Measurements from ENCODE around the gene RRAD. TPM values are rescaled to one million over a fixed set of nuclear protein-coding genes. Genes with fewer than 3 reads are reported as not detected.

RRAD gene
- total and polyA plus RNA-seq, 4 donors, result 0.14 to 0.61 (median 0.54) TPM

DNA sequence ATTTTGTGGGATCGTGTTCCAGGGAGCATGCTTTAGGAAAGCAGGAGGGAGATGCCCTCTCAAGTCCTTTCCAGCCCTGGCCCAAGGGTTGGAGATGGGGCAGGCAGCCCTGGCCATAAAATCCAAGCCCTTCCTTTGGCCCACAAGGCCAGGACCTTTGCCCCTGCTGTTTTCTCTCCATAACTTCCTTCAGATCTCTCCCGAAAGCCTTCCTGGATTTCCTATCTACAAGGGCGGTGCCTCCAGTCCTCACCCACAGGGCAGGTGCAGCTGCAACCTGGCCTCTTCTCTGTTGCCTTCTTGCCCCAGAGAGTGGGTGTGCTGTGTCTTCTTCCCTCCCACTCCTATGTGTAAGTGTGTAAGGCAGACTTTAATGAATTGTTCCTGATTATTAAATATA, 53.5 kb downstream of the RRAD start:
- no peak overlapping the region for H3K27ac ChIP-seq (ENCODE audit: low read depth in 1 of 2, low read length in 2 of 2)

More for the DNA sequence above, 53.5 kb downstream of the RRAD start:
- H3K4me3 ChIP-seq (ENCODE audit: low read depth in 1 of 3, low read length in 3 of 3), result no peak overlapping the region
- TF ChIP-seq GABPA (IDR thresholded peaks at IDR 0.05 in 1 of 2, conservative IDR thresholded peaks at IDR 0.05 in 1 of 2), result no peak
- TF ChIP-seq HNF4A (conservative IDR thresholded peaks at IDR 0.05), result no peak
- no peak for TF ChIP-seq HNF4G (IDR thresholded peaks at IDR 0.05)
- TF ChIP-seq, protein P1, sequence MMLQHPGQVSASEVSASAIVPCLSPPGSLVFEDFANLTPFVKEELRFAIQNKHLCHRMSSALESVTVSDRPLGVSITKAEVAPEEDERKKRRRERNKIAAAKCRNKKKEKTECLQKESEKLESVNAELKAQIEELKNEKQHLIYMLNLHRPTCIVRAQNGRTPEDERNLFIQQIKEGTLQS (IDR thresholded peaks at IDR 0.05), result no peak
- TF ChIP-seq, protein P2, sequence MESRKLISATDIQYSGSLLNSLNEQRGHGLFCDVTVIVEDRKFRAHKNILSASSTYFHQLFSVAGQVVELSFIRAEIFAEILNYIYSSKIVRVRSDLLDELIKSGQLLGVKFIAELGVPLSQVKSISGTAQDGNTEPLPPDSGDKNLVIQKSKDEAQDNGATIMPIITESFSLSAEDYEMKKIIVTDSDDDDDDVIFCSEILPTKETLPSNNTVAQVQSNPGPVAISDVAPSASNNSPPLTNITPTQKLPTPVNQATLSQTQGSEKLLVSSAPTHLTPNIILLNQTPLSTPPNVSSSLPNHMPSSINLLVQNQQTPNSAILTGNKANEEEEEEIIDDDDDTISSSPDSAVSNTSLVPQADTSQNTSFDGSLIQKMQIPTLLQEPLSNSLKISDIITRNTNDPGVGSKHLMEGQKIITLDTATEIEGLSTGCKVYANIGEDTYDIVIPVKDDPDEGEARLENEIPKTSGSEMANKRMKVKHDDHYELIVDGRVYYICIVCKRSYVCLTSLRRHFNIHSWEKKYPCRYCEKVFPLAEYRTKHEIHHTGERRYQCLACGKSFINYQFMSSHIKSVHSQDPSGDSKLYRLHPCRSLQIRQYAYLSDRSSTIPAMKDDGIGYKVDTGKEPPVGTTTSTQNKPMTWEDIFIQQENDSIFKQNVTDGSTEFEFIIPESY (IDR thresholded peaks at IDR 0.05), result no peak
- TF ChIP-seq, protein P3, sequence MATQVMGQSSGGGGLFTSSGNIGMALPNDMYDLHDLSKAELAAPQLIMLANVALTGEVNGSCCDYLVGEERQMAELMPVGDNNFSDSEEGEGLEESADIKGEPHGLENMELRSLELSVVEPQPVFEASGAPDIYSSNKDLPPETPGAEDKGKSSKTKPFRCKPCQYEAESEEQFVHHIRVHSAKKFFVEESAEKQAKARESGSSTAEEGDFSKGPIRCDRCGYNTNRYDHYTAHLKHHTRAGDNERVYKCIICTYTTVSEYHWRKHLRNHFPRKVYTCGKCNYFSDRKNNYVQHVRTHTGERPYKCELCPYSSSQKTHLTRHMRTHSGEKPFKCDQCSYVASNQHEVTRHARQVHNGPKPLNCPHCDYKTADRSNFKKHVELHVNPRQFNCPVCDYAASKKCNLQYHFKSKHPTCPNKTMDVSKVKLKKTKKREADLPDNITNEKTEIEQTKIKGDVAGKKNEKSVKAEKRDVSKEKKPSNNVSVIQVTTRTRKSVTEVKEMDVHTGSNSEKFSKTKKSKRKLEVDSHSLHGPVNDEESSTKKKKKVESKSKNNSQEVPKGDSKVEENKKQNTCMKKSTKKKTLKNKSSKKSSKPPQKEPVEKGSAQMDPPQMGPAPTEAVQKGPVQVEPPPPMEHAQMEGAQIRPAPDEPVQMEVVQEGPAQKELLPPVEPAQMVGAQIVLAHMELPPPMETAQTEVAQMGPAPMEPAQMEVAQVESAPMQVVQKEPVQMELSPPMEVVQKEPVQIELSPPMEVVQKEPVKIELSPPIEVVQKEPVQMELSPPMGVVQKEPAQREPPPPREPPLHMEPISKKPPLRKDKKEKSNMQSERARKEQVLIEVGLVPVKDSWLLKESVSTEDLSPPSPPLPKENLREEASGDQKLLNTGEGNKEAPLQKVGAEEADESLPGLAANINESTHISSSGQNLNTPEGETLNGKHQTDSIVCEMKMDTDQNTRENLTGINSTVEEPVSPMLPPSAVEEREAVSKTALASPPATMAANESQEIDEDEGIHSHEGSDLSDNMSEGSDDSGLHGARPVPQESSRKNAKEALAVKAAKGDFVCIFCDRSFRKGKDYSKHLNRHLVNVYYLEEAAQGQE (IDR thresholded peaks at IDR 0.05), result no peak
- no peak for TF ChIP-seq NR2F2 (IDR thresholded peaks at IDR 0.05)
- no peak for TF ChIP-seq RXRA (IDR thresholded peaks at IDR 0.05)
- TF ChIP-seq, protein P4, sequence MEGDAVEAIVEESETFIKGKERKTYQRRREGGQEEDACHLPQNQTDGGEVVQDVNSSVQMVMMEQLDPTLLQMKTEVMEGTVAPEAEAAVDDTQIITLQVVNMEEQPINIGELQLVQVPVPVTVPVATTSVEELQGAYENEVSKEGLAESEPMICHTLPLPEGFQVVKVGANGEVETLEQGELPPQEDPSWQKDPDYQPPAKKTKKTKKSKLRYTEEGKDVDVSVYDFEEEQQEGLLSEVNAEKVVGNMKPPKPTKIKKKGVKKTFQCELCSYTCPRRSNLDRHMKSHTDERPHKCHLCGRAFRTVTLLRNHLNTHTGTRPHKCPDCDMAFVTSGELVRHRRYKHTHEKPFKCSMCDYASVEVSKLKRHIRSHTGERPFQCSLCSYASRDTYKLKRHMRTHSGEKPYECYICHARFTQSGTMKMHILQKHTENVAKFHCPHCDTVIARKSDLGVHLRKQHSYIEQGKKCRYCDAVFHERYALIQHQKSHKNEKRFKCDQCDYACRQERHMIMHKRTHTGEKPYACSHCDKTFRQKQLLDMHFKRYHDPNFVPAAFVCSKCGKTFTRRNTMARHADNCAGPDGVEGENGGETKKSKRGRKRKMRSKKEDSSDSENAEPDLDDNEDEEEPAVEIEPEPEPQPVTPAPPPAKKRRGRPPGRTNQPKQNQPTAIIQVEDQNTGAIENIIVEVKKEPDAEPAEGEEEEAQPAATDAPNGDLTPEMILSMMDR (IDR thresholded peaks at IDR 0.05; ENCODE audit: low read depth, low read length, missing input control), result no peak
- TF ChIP-seq FOXA2 (IDR thresholded peaks at IDR 0.05), result no peak
- no peak for TF ChIP-seq SP1 (IDR thresholded peaks at IDR 0.05)
- H3K36me3 ChIP-seq (ENCODE audit: control insufficient read depth in 4 of 4, insufficient read depth in 3 of 4, low read depth in 1 of 4, low read length in 3 of 4), result no peaks in the 10 kb centered on the region
- no peak for DNase-seq (ENCODE audit: low spot score)
- H3K4me1 ChIP-seq (ENCODE audit: control insufficient read depth in 4 of 4, insufficient read depth in 4 of 4, low read length in 3 of 4), result peaks cover 0 to 9% (median 3%) of the 10 kb centered on the region in 4 donors
- no peak overlapping the region for H3K9ac ChIP-seq (ENCODE audit: low read depth in 1 of 2, low read length in 2 of 2)
- no peaks in the 10 kb centered on the region for H3K9me3 ChIP-seq (ENCODE audit: control insufficient read depth in 4 of 4, low read length in 3 of 4)
- WGBS, result 60% methylated on average over 3 of the region's 3 CpGs
- H3K27me3 ChIP-seq (ENCODE audit: control insufficient read depth in 4 of 4, insufficient read depth in 4 of 4, low read length in 3 of 4), result no peaks in the 10 kb centered on the region

Other genes with a start within 250 kb of the RRAD start
- gene CMTM4, start 228.8 kb downstream of the RRAD start, total RNA-seq, result 10 to 100 TPM in 1 of 2 donors, 1 to 10 TPM in 1; 8.1 to 19.7 TPM
- gene CMTM4, start 228.8 kb downstream of the RRAD start, polyA plus RNA-seq, result 1 to 10 TPM; 2.9 to 4.5 TPM
- gene DYNC1LI2, start 173.9 kb downstream of the RRAD start, total RNA-seq, result 100 to 1,000 TPM in 1 of 2 donors, 10 to 100 TPM in 1; 31.7 to 106 TPM
- 10 to 100 TPM; 14.2 to 38.5 TPM for gene DYNC1LI2, start 173.9 kb downstream of the RRAD start, polyA plus RNA-seq
- under 1 TPM in 1 of 2 donors, not detected in 1; 0.08 TPM for gene TERB1, start 124.0 kb downstream of the RRAD start, total RNA-seq
- under 1 TPM in 1 of 2 donors, not detected in 1; 0.17 TPM for gene TERB1, start 124.0 kb downstream of the RRAD start, polyA plus RNA-seq
- 10 to 100 TPM; 24.1 to 26.4 TPM for gene NAE1, start 94.6 kb downstream of the RRAD start, total RNA-seq
- 10 to 100 TPM; 12.3 to 23.8 TPM for gene NAE1, start 94.6 kb downstream of the RRAD start, polyA plus RNA-seq
- gene CA7, start 81.1 kb downstream of the RRAD start, total RNA-seq, result not detected
- not detected for gene CA7, start 81.1 kb downstream of the RRAD start, polyA plus RNA-seq
- 1 to 10 TPM; 7.8 to 9.4 TPM for gene PDP2, start 45.0 kb downstream of the RRAD start, total RNA-seq
- 1 to 10 TPM; 2.3 to 4.4 TPM for gene PDP2, start 45.0 kb downstream of the RRAD start, polyA plus RNA-seq
- under 1 TPM in 1 of 2 donors, not detected in 1; 0.56 TPM for gene CDH16, start 6.7 kb downstream of the RRAD start, total RNA-seq
- gene CDH16, start 6.7 kb downstream of the RRAD start, polyA plus RNA-seq, result not detected
- gene CIAO2B, start 8.9 kb upstream of the RRAD start, total RNA-seq, result 10 to 100 TPM; 51.1 to 52.5 TPM
- 100 to 1,000 TPM; 120 TPM for gene CIAO2B, start 8.9 kb upstream of the RRAD start, polyA plus RNA-seq
- 100 to 1,000 TPM in 1 of 2 donors, 10 to 100 TPM in 1; 21.2 to 200 TPM for gene CES2, start 10.0 kb upstream of the RRAD start, total RNA-seq
- 100 to 1,000 TPM; 173 to 190 TPM for gene CES2, start 10.0 kb upstream of the RRAD start, polyA plus RNA-seq
- gene CES3, start 35.7 kb upstream of the RRAD start, total RNA-seq, result 10 to 100 TPM in 1 of 2 donors, under 1 TPM in 1; 0.19 to 28.3 TPM
- gene CES3, start 35.7 kb upstream of the RRAD start, polyA plus RNA-seq, result 10 to 100 TPM; 12.3 to 12.7 TPM
- gene CES4A, start 63.1 kb upstream of the RRAD start, total RNA-seq, result 10 to 100 TPM in 1 of 2 donors, 1 to 10 TPM in 1; 1.6 to 20.5 TPM
- gene CES4A, start 63.1 kb upstream of the RRAD start, polyA plus RNA-seq, result 10 to 100 TPM in 1 of 2 donors, 1 to 10 TPM in 1; 5.4 to 17.1 TPM
- gene CBFB, start 103.6 kb upstream of the RRAD start, total RNA-seq, result 10 to 100 TPM; 14.4 to 19.3 TPM
- 1 to 10 TPM; 6.8 to 8.0 TPM for gene CBFB, start 103.6 kb upstream of the RRAD start, polyA plus RNA-seq
- 10 to 100 TPM; 29.1 to 42.4 TPM for gene PHAF1, start 184.4 kb upstream of the RRAD start, total RNA-seq
- gene PHAF1, start 184.4 kb upstream of the RRAD start, polyA plus RNA-seq, result 10 to 100 TPM; 26.6 to 27.7 TPM
- gene B3GNT9, start 225.5 kb upstream of the RRAD start, total RNA-seq, result 1 to 10 TPM; 1.2 to 2.3 TPM
- 1 to 10 TPM in 1 of 2 donors, under 1 TPM in 1; 0.43 to 1.6 TPM for gene B3GNT9, start 225.5 kb upstream of the RRAD start, polyA plus RNA-seq
- gene TRADD, start 234.4 kb upstream of the RRAD start, total RNA-seq, result 10 to 100 TPM in 1 of 2 donors, 1 to 10 TPM in 1; 5.7 to 10.5 TPM
- 10 to 100 TPM in 1 of 2 donors, 1 to 10 TPM in 1; 9.7 to 10.8 TPM for gene TRADD, start 234.4 kb upstream of the RRAD start, polyA plus RNA-seq
- gene FBXL8, start 234.4 kb upstream of the RRAD start, total RNA-seq, result 1 to 10 TPM; 1.4 to 9.2 TPM
- gene FBXL8, start 234.4 kb upstream of the RRAD start, polyA plus RNA-seq, result 1 to 10 TPM; 6.1 to 6.2 TPM
- 1 to 10 TPM in 1 of 2 donors, under 1 TPM in 1; 0.42 to 5.1 TPM for gene HSF4, start 239.2 kb upstream of the RRAD start, total RNA-seq
- 1 to 10 TPM; 3.8 to 4.9 TPM for gene HSF4, start 239.2 kb upstream of the RRAD start, polyA plus RNA-seq
- 1 to 10 TPM; 3.0 to 9.9 TPM for gene NOL3, start 245.0 kb upstream of the RRAD start, total RNA-seq
- gene NOL3, start 245.0 kb upstream of the RRAD start, polyA plus RNA-seq, result 10 to 100 TPM; 11.4 to 18.0 TPM

Data from liver (tissue), 9 donors.